Chondrocyte (in vitro differentiated cells): ENCODE measurements around the gene CLASP1. TPM values are rescaled to one million over a fixed set of nuclear protein-coding genes. Genes with fewer than 3 reads are reported as not detected.
"Not testable (repeated sequence)": the region's sequence is repeated elsewhere in the genome, so short reads cannot be mapped to it uniquely, and the experiment has no call there.

ENCODE experiments used
- DNase-seq: peaks from one replicate; pipeline ENCODE4 v3.0.0; 2021; ENCODE audit warnings: mixed read lengths, low spot score
- H3K27ac Mint-ChIP-seq: one replicate; pipeline ENCODE4 v1.8.0; 2021; ENCODE audit warnings: mild to moderate bottlenecking, moderate library complexity, mixed read lengths; ENCODE audit not compliant: unreplicated experiment
- H3K27me3 Mint-ChIP-seq: 2 replicates; pipeline ENCODE4 v1.8.0; 2021; ENCODE audit warnings: low read depth, mixed read lengths
- H3K36me3 Mint-ChIP-seq: 2 replicates; pipeline ENCODE4 v1.8.0; 2021; ENCODE audit warnings: low read depth, mixed read lengths
- H3K4me1 Mint-ChIP-seq: 2 replicates; pipeline ENCODE4 v1.8.0; 2021; ENCODE audit warnings: low read depth, mild to moderate bottlenecking, mixed read lengths
- H3K4me3 Mint-ChIP-seq: one replicate; pipeline ENCODE4 v1.8.0; 2021; ENCODE audit warnings: mild to moderate bottlenecking, moderate library complexity, mixed read lengths; ENCODE audit not compliant: unreplicated experiment
- H3K9me3 Mint-ChIP-seq: 2 replicates; pipeline ENCODE4 v1.8.0; 2021; ENCODE audit warnings: low read depth, mixed read lengths
- CTCF ChIP-seq: fragments of 200-600 bp; sonication (generic); IDR thresholded peaks from 2 replicates; pipeline ENCODE4 v1.5.0; 2021; ENCODE audit warnings: antibody characterized with exemption, mild to moderate bottlenecking, moderate library complexity
- total RNA-seq: library from RNA; stranded (reverse); gene quantifications from 3 replicates; pipeline ENCODE4 v1.2.1, GENCODE V29; 2021

Gene CLASP1
- total RNA-seq, 1 donor from 2014 or later = 56.0 TPM

- H3K4me3 Mint-ChIP-seq = no peak overlapping the region
- TF ChIP-seq CTCF = no peak
- peak overlapping the region; percentile 32 for H3K27ac Mint-ChIP-seq
- peaks cover 37% of the 10 kb centered on the region for H3K4me1 Mint-ChIP-seq
- peaks cover 29% of the 10 kb centered on the region for H3K36me3 Mint-ChIP-seq
- no peak for DNase-seq
- no peaks in the 10 kb centered on the region for H3K27me3 Mint-ChIP-seq
- no peaks in the 10 kb centered on the region for H3K9me3 Mint-ChIP-seq
Measured at GRCh38 chr2:121386102-121386501, 263.2 kb downstream of the CLASP1 start.

GRCh38 chr2:121382744-121383143 is 266.5 kb downstream of the CLASP1 start:
- peak; percentile 27 for TF ChIP-seq CTCF
- DNase-seq = no peak
- peaks cover 27% of the 10 kb centered on the region for H3K4me1 Mint-ChIP-seq
- H3K4me3 Mint-ChIP-seq = no peak overlapping the region
- H3K27ac Mint-ChIP-seq = no peak overlapping the region
- H3K27me3 Mint-ChIP-seq = no peaks in the 10 kb centered on the region
- no peaks in the 10 kb centered on the region for H3K9me3 Mint-ChIP-seq
- H3K36me3 Mint-ChIP-seq = peaks cover 41% of the 10 kb centered on the region

- no peak for TF ChIP-seq CTCF
- Mint-ChIP-seq H3K27me3 (no peaks in the 10 kb centered on the region), H3K4me1 (peaks cover 23% of the 10 kb centered on the region), H3K27ac (no peak overlapping the region), H3K9me3 (no peaks in the 10 kb centered on the region), H3K36me3 (peaks cover 37% of the 10 kb centered on the region), H3K4me3 (no peak overlapping the region)
- DNase-seq = no peak
Measured at GRCh38 chr2:121377646-121378045, 271.6 kb downstream of the CLASP1 start.

- Mint-ChIP-seq H3K27ac (no peak overlapping the region), H3K4me1 (peaks cover 23% of the 10 kb centered on the region), H3K4me3 (no peak overlapping the region), H3K27me3 (no peaks in the 10 kb centered on the region), H3K36me3 (peaks cover 35% of the 10 kb centered on the region), H3K9me3 (no peaks in the 10 kb centered on the region)
- DNase-seq = no peak
- no peak for TF ChIP-seq CTCF
Measured at GRCh38 chr2:121376535-121377250, 272.6 kb downstream of the CLASP1 start.

GRCh38 chr2:121375621-121376159 is 273.6 kb downstream of the CLASP1 start:
- no peak for DNase-seq
- Mint-ChIP-seq H3K9me3 (no peaks in the 10 kb centered on the region), H3K27me3 (no peaks in the 10 kb centered on the region), H3K27ac (peak overlapping the region; percentile 14), H3K4me1 (peaks cover 23% of the 10 kb centered on the region), H3K4me3 (no peak overlapping the region), H3K36me3 (peaks cover 33% of the 10 kb centered on the region)
- no peak for TF ChIP-seq CTCF

- H3K4me3 Mint-ChIP-seq, H3K27me3 Mint-ChIP-seq, DNase-seq, H3K9me3 Mint-ChIP-seq: not testable (repeated sequence)
- Mint-ChIP-seq H3K36me3 (peaks cover 34% of the 10 kb centered on the region), H3K27ac (peak overlapping the region; percentile 14), H3K4me1 (peaks cover 23% of the 10 kb centered on the region)
Measured at GRCh38 chr2:121374412-121375075, 274.7 kb downstream of the CLASP1 start.
